Measurements from ENCODE around the gene CARD11.

GRCh38 chr7:2981103-2981480 is 62.6 kb downstream of the CARD11 start:
- TF ChIP-seq CTCF (IDR thresholded peaks at IDR 0.05) (no peak), POLR2A (IDR thresholded peaks at IDR 0.05) (no peak)

All from testis (tissue), 2 donors.